Suprapubic skin (tissue), 4 donors: ENCODE results near the gene ZC3H12C.

ENCODE experiments used
- POLR2A ChIP-seq, 2 donors: fragments of 450-650 bp; IDR thresholded peaks; one replicate each; pipeline ENCODE4 v1.6.1; 2017; ENCODE audit warnings: antibody characterized with exemption in 2 of 2, mild to moderate bottlenecking in 2 of 2, moderate library complexity in 2 of 2
- POLR2AphosphoS5 ChIP-seq, 3 donors: sonication (generic); formaldehyde crosslinking; IDR thresholded peaks; one replicate each; pipeline ENCODE4 v1.6.1; 2017; ENCODE audit warnings: antibody characterized with exemption in 3 of 3
- TF ChIP-seq, protein P1 (sequence below), 2 donors: fragments of 200-600 bp in 1 of 2; fragments of 450-650 bp in 1 of 2; sonication (generic) in 1 of 2; IDR thresholded peaks; one replicate each; pipeline ENCODE4 v1.5.1; 2016 to 2019; ENCODE audit warnings: antibody characterized with exemption in 2 of 2, mild to moderate bottlenecking in 1 of 2, moderate library complexity in 1 of 2

DNA sequence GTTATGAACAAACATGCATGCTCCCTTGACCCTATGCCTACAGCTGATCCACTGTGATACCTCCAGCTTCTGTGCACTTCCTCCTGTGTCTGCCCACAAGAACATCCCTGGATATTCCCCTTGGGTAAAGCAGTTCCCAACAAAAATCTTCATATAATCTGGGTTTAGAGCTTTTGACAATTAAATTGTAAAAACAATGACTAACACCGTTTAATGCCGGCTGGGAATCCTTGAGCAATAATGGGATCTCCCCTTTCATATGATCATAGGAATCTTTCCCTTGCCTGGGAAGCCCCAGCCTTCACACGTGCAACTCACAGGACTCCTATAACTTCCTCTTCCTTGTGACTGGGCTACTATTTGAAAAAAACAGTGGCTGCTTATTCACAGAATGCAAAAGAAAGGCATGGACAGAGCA lies 6.3 kb upstream of the ZC3H12C start:
- TF ChIP-seq, protein P1, sequence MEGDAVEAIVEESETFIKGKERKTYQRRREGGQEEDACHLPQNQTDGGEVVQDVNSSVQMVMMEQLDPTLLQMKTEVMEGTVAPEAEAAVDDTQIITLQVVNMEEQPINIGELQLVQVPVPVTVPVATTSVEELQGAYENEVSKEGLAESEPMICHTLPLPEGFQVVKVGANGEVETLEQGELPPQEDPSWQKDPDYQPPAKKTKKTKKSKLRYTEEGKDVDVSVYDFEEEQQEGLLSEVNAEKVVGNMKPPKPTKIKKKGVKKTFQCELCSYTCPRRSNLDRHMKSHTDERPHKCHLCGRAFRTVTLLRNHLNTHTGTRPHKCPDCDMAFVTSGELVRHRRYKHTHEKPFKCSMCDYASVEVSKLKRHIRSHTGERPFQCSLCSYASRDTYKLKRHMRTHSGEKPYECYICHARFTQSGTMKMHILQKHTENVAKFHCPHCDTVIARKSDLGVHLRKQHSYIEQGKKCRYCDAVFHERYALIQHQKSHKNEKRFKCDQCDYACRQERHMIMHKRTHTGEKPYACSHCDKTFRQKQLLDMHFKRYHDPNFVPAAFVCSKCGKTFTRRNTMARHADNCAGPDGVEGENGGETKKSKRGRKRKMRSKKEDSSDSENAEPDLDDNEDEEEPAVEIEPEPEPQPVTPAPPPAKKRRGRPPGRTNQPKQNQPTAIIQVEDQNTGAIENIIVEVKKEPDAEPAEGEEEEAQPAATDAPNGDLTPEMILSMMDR (IDR thresholded peaks at IDR 0.05): no peak
- TF ChIP-seq POLR2AphosphoS5 (IDR thresholded peaks at IDR 0.05) (no peak), POLR2A (IDR thresholded peaks at IDR 0.05) (no peak)
